HG02571 (cell line): Measurements from ENCODE around the gene CLNK.
"Not testable (repeated sequence)": the region's sequence is repeated elsewhere in the genome, so short reads cannot be mapped to it uniquely, and the experiment has no call there.

Experiments used
- ATAC-seq: cut with Tn5 transposase; IDR thresholded peaks from one replicate; pipeline ENCODE4 v1.9.1; 2021; ENCODE audit warnings: mild to moderate bottlenecking, moderate library complexity; ENCODE audit not compliant: unreplicated experiment

Gene CLNK

DNA sequence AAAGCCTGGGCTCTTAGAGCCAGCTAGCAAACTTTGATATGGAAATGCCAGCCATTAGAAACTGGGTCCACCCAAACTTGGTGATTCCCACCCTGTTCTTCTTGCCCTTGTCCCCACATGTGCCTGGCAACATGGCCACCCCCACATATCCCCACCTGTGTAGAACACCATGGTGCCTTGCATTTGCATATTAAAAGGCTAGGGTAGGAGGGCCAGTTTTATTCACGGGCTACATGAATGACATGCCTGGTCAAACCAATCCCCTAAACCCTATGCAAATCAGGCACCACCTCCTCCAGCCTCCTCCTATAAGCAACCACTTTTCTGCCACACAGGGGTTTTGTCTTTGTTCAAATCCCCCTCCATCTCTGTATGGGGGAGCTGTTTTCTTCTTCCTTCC lies 104.9 kb downstream of the CLNK start:
- no peak for ATAC-seq

GRCh38 chr4:10577508-10578426 lies 106.8 kb downstream of the CLNK start:
- ATAC-seq, result peak; percentile 87

GRCh38 chr4:10577018-10577417 lies 107.5 kb downstream of the CLNK start:
- ATAC-seq, result no peak

- no peak for ATAC-seq
These were observed 108.3 kb downstream of the CLNK start for GRCh38 chr4:10576236-10576635.

DNA sequence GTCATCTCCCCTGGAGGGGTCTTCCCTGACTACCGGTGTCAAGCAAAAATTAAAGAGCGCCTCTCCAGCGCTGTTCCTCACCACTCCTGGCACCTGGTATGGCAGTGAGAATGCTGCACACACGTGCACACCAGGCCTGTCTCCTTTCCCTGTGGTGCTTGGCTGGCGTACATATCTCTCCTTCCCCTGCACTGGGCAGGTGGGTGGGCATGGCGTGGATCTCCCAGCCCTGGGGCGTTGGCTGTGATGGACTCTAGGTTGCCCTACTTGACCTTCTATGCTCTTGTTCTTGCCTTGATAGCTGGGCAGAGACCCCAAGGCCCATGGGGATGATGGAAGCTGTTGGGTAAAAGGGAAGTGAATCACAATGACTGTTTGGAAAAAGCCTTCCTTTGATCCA lies 109.2 kb downstream of the CLNK start:
- ATAC-seq, result no peak

DNA sequence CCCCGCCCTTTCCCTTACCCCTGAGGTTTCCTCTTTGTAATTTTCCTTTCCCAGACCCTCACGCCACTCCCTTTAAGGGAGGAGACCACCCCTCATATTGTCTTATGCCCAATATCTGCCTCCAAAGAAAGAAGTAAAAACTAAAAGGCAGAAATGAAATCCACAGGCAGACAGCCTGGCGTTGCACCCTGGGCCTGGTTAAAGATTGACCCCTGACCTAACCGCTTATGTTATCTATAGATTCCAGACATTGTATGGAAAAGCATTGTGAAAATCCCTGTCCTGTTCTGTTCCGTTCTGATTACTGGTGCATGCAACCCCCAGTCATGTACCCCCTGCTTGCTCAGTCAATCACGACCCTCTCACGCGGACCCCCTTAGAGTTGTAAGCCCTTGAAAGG lies 110.0 kb downstream of the CLNK start:
- not testable (repeated sequence) for ATAC-seq

DNA sequence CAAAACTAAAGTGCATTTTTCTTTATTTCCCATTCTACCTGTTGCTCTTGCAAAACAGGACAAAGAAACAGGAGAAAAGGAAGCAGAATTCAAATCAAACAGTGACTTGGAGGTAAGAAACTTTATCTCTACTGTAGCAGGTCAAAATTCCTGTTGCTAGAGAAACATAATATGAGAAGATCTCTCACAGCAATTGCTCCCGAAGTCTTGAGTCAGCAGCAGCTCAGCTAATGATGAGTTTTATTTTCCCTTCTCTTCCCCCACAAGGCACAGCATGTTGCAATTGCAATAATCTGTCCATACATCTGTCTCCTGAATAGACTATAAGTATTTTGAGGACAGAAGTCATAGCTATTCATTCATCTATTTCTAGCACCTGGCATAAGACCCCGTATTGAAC lies 112.7 kb downstream of the CLNK start:
- ATAC-seq, result no peak

DNA sequence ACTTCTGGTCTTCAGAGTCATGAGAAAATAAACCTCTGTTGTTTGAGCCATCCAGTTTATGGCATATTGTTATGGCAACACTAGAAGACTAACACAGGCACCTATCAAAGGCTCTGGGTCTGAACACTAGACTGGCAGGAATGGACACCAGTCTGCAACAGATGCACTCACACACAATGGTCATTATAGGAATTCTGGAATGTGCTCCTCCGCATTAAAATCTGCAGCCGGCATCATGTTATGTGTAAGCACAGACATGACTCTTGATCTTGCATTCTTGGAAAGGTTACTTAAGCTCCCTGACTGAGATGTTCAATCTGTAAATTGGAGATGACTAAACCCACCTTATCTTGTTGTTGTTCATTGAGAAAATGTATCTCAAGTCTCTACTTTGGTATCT lies 115.1 kb downstream of the CLNK start:
- no peak for ATAC-seq

- no peak for ATAC-seq
These were observed 116.8 kb downstream of the CLNK start for GRCh38 chr4:10567766-10568165.

DNA sequence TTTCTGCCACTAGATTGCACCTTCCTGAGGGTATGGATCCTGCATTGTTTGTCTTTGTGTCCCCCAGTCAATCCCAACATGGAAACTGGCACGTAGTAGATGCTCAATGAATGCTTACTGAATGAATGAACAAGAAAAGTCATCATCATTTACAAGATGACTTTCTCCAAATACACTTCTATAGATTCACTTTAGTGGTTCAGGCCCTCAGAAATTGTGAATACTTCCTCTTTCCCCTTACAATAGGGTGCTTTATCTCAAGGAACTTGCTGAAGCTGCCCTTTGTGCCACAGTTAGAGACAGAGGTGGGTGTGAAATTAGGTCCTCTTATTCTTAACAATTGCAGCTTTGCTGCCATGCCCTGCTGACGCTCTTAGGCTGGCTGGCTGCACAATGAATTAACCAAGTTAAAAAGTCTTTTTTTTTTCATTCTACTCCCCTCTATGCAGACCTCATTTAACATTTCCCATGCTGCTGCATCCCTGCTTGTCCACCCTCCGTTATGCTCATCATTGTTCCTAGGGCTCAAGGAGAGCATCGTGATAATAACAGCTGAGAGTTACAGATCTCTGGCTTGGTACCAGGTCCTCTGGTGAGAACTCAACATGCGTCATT lies 119.3 kb downstream of the CLNK start:
- ATAC-seq, result no peak

- ATAC-seq, result peak; percentile 71
These were observed 129.9 kb downstream of the CLNK start for GRCh38 chr4:10554694-10555093.

DNA sequence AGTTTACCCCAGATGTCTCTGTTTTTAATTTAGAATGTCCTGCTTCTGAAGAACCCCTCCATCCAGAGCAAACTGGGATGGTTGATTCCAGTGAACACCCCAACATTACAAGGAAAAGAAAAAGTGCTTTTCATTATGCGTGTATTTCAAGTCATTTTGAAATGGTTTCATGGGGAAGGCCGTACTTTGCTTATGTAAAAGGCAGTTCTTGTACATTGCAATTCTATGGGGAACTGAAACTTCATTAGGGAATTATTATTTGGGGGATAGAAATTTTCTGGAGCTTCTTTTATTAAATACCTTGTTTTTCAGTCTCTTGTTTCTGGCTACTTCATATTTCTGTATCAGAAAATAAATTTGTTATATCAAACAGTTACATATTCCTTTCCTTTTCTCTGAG lies 130.4 kb downstream of the CLNK start:
- ATAC-seq, result no peak

DNA sequence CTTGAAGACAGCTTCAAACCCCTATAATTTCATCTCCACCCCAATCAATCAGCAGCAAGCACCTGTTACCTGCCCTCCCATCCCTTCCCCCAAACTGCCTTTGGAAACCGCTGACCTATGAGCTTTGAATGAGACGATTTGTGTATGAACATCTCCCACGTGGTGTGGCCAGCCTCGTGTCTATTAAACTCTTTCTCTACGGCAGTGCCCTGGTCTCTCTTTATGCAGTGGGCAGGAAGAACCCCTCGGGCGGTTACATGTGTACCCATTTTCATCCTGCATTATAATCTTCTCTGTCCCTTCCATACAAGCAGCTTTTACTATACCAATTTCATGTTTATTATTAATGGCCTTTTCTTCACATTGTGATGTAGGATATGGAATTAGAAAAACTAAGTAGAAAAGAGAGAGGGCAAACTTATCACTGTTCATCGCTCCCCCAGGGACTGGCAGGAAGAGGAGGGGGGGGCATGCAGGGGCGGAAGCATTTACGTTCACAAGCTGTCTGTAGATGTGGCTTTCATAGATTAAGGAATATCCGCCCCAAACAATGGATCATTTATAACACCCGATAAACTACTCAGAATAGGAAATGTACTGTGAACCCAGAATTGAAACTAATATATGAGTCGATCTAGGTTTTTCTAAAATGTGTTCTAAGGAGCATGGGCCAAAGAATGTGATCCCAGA lies 131.8 kb downstream of the CLNK start:
- ATAC-seq, result no peak

- no peak for ATAC-seq
These were observed 148.7 kb downstream of the CLNK start for GRCh38 chr4:10535912-10536311.

DNA sequence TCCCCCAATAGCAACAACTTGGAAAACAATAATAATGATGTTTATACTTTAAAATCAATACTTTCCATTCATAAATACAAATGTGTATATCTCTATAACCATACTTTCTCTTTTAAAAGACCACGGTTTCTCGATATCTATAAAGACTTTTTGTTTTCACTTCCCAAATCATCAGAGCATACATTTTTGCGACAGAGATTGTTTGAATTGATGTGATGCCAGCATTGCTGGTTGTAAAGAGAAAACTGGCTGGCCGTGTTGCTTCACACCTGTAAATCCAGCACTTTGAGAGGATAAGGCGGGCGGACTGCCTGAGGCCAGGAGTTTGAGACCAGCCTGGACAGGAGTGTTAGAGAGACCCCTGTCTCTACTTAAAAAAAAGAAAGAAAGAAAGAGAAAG lies 149.7 kb downstream of the CLNK start:
- no peak for ATAC-seq

- no peak for ATAC-seq
These were observed 152.4 kb downstream of the CLNK start for GRCh38 chr4:10532155-10532554.

DNA sequence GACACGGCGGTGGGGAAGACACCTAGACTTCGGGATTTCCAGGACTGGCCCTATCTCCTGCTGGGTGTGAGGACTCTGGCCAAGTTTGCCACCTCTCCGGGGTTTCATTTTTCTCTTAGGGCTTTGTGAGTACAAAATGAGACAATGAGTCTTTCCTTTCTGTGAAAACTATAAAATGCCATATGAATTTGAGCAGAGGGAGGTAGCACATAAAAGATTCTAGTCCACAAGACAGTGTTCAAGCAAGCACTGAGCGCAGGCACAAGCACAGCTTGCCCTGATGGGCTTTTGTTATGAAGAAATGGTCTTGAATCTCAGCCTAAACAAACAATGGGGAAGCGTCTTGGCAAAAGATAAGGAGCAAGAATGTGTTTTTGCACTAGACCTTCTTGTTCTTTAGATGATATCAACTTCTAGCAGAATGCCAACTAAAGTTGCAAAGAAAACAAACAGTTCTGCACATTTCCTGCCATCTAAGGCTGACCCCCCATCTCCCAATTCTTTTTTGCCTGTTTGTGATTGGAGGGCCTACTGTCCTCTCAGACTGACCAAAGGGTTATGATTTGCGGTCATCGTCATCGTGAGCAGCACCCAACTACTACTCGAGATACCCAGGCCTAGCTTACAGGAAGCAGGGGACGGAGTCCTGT lies 154.3 kb downstream of the CLNK start:
- ATAC-seq, result no peak

DNA sequence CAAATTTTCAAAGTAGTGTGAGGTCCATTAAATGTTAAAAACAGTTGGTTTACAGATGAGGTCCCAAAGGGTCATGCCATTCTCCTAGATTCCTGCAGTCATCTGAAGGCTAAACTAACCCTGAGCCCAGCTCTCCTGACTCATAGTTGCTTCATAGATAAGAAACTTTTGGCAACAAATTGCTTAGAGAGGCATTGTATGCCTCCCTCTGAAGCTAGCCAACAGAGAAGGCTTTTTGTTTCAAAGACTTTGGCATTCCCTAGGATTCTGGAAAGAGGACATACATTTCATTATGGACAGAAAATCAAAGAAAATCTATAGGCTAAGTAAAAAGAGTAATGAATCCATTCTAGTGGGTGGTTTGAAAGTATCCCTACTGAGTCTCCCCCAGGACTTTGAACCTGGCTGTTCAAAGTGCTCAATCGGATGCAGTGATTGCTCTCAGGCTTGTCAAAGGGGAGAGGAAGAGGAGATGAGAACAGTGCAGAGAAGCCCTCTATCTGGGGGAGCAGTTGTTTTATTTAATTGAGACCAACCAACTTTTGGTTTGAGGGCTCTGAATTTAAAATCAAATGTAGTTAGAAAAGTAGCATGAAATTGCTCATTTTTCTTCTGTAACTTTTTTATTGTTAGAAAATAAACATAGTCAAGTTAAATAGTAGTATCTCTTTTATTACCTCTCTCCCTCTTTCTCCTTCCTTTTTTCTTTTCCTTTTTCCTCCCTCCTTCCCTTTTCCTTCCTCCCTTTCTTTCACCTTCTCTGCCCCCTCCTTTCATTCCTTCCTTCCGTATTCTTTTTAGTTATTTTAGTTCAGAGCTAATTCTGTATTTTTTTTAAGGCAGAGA lies 155.1 kb downstream of the CLNK start:
- no peak for ATAC-seq

- no peak for ATAC-seq
These were observed 157.1 kb downstream of the CLNK start for GRCh38 chr4:10527438-10527837.

DNA sequence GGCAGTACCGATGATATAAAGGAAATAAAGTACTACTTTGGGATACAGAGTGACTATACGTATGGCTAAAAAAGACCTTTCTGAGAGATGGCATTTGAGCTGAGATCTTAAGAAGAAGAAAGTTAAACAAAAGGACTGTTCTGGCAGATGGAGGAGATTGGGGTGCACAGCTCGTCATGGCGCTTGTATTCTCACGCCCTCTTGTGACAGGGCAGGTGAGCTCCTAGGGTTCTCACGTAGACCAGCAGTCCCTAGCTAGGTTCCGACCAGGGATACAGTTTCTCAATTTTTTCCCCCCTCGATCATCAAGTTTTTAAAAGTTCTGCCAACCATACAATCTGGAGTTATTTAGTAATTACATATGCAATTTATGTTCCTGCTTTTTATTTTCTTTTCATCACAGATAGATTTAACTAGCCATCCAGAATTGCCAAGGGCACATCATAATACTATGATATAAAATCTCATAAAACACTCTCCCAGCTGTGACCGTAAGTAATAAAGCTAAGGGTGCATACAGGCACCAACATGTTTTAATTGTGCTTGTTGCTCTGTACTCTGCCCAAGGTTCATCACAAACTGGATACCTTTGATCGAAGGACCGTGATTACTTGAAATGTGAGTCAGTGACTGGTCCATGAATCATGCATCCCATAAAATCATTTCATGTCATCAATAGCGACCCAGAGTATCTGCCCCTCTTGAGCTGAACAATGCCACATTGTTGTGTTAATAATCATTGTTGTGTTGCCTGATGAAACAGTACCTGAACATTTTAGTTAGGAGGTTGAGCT lies 157.9 kb downstream of the CLNK start:
- no peak for ATAC-seq
